ENCODE results near the gene FBXL13. TPM values are rescaled to one million over a fixed set of nuclear protein-coding genes. Genes with fewer than 3 reads are reported as not detected.

FBXL13 gene
- total RNA-seq, 1 donor from 2014 or later, result 0.36 TPM

DNA sequence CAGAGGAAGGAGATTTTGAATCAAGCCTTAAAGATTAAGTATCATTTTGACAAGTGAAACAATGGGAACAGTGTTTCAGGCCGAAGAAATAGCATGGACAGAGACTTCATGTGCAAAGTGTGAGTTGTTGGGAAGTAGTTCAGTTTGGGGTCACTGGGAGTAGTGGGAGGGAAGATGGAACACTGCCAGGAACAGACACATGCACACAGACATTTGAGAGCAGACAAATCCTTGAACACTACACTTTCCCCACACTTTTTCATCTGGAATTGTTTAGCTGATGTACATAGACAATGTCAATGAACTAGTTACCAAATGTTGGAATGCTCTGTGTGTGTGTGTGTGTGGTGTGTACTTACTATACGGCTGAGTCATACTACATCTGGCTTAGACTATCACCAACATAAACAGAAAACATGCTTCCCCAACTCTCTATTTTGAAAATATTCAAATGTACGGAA, 214.2 kb downstream of the FBXL13 start:
- TF ChIP-seq, protein P1, sequence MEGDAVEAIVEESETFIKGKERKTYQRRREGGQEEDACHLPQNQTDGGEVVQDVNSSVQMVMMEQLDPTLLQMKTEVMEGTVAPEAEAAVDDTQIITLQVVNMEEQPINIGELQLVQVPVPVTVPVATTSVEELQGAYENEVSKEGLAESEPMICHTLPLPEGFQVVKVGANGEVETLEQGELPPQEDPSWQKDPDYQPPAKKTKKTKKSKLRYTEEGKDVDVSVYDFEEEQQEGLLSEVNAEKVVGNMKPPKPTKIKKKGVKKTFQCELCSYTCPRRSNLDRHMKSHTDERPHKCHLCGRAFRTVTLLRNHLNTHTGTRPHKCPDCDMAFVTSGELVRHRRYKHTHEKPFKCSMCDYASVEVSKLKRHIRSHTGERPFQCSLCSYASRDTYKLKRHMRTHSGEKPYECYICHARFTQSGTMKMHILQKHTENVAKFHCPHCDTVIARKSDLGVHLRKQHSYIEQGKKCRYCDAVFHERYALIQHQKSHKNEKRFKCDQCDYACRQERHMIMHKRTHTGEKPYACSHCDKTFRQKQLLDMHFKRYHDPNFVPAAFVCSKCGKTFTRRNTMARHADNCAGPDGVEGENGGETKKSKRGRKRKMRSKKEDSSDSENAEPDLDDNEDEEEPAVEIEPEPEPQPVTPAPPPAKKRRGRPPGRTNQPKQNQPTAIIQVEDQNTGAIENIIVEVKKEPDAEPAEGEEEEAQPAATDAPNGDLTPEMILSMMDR (IDR thresholded peaks at IDR 0.05; ENCODE audit: borderline replicate concordance), result no peak

DNA sequence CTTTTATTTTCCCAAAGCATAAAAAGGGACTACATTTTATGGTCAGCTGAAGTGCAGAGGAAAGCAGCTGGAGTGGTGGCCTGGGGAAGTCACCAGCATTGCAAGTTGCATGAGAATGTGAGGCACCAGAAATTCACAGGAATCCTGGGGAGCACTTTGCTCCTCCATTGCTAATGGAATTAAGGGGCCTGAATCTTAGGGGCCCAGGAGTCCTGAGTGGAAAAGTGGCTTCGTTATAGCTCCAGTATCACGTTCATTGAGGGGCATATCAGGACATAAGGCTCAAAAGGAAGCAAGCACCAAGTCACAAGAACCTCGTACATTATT, 214.8 kb downstream of the FBXL13 start:
- intact Hi-C loops (cut with micrococcal nuclease), result no loop called here
- no peak for DNase-seq
- H3K27ac ChIP-seq (replicated peaks), result no peak overlapping the region

More for the DNA sequence above, 214.2 kb downstream of the FBXL13 start:
- H3K36me3 ChIP-seq, result no peaks in the 10 kb centered on the region
- DNase-seq, result no peak
- H3K4me1 ChIP-seq, result no peaks in the 10 kb centered on the region
- no peak overlapping the region for H3K4me3 ChIP-seq
- intact Hi-C loops (cut with micrococcal nuclease), result no loop called here
- H3K27ac ChIP-seq (replicated peaks), result no peak overlapping the region
- H3K27me3 ChIP-seq (ENCODE audit: low read depth), result no peaks in the 10 kb centered on the region
- no peaks in the 10 kb centered on the region for H3K9me3 ChIP-seq (replicated peaks)

DNA sequence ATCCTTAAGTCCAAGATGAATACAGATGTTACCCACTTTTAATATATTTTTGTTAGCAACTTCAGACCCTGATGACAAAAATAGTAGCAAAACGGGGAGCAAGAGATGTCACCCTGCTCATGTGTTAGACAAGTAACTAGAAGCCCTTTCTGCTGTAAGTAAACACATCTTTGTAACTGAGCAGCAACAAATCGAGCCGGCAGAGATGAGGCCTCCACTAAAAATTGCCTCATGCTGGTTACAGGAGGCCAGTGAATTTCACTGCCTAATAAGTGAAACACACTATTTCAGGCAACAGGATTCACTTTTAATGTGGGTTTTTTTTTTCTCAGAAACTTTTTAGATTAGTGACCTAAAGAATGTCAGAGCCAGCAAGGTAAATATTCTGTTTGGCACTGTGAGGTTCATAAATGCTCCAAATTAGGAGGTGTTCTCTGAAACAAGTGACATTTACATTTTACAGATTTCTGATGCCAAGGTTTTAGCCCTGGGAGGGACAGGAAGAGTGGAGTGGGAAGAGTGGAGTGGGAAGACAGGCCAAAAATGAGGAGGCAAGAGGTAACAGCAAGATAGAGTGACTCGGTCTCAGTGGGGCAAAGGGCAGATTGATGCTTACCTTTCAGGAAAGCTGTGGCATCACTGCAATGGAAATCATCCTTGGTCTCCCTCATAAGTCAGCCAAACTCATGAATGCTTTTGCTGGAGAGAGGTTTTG, 215.4 kb downstream of the FBXL13 start:
- intact Hi-C loops (cut with micrococcal nuclease), result no loop called here
- Histone ChIP-seq H3K4me1 (no peaks in the 10 kb centered on the region), H3K27ac (replicated peaks) (no peak overlapping the region), H3K4me3 (no peak overlapping the region), H3K9me3 (replicated peaks) (no peaks in the 10 kb centered on the region), H3K27me3 (ENCODE audit: low read depth) (no peaks in the 10 kb centered on the region), H3K36me3 (no peaks in the 10 kb centered on the region)
- TF ChIP-seq, protein P1 (IDR thresholded peaks at IDR 0.05; ENCODE audit: borderline replicate concordance), result no peak
- DNase-seq, result no peak

More for the DNA sequence above, 214.8 kb downstream of the FBXL13 start:
- Histone ChIP-seq H3K27me3 (ENCODE audit: low read depth) (no peaks in the 10 kb centered on the region), H3K4me3 (no peak overlapping the region), H3K9me3 (replicated peaks) (no peaks in the 10 kb centered on the region), H3K4me1 (no peaks in the 10 kb centered on the region), H3K36me3 (no peaks in the 10 kb centered on the region)
- TF ChIP-seq, protein P1 (IDR thresholded peaks at IDR 0.05; ENCODE audit: borderline replicate concordance), result no peak

DNA sequence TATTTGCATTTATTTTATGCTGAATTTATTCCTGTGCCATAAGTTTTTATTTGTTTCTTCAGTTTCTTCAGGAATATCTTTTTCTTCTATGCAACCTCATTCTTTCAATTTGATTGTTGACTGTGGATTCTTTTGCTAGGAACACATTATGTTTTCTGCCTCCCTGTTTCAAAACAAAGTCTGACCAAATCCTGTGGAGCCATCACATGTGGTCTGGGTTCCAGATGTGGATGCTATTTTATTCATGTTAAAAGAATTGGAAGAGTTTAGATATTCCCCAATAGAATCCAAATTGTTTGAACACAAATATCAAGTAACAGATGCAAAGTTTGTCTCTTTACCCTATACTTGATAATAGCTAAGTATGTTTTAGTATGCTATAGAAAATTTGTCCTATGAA, 218.6 kb downstream of the FBXL13 start:
- H3K27me3 ChIP-seq (ENCODE audit: low read depth), result no peaks in the 10 kb centered on the region
- H3K4me1 ChIP-seq, result no peaks in the 10 kb centered on the region
- no peak for DNase-seq
- TF ChIP-seq, protein P1 (IDR thresholded peaks at IDR 0.05; ENCODE audit: borderline replicate concordance), result no peak
- no peaks in the 10 kb centered on the region for H3K9me3 ChIP-seq (replicated peaks)
- intact Hi-C loops (cut with micrococcal nuclease), result no loop called here
- no peak overlapping the region for H3K27ac ChIP-seq (replicated peaks)
- no peak overlapping the region for H3K4me3 ChIP-seq
- H3K36me3 ChIP-seq, result no peaks in the 10 kb centered on the region

DNA sequence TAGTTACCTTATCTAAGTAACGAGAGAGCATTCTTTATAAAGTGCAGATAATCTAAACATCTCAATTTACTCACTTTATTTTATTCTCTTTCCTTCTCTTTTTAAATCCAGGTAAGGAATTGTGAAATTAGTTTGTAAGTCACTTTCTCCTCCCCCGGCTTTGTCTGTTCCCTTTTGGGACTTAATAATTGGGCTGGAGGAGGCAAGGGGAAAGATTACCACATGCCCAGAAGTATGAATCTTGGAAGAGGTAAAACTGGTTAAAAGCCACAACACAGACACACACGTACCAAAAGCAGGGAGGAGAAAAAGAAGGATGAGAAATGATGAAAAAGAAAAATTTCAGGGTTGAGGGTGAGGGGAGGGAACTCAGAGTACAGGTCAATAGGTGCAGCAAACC, 225.1 kb downstream of the FBXL13 start:
- Histone ChIP-seq H3K4me1 (no peaks in the 10 kb centered on the region), H3K27me3 (ENCODE audit: low read depth) (no peaks in the 10 kb centered on the region), H3K4me3 (no peak overlapping the region), H3K9me3 (replicated peaks) (no peaks in the 10 kb centered on the region), H3K36me3 (no peaks in the 10 kb centered on the region), H3K27ac (replicated peaks) (no peak overlapping the region)
- TF ChIP-seq, protein P1 (IDR thresholded peaks at IDR 0.05; ENCODE audit: borderline replicate concordance), result no peak
- DNase-seq, result no peak
- intact Hi-C loops (cut with micrococcal nuclease), result no loop called here

Measured in left ventricle myocardium inferior (tissue), 1 donor.